Renal cortex interstitium (tissue), 11 donors: Measurements from ENCODE around the gene FREY1. TPM values are rescaled to one million over a fixed set of nuclear protein-coding genes. Genes with fewer than 3 reads are reported as not detected.

Experiments
- DNase-seq, 11 donors: peaks; one replicate each; pipeline ENCODE4 v3.0.0-alpha.2; 2013; ENCODE audit warnings: low read depth in 9 of 11, low spot score in 4 of 11; ENCODE audit errors: extremely low read depth in 1 of 11
- polyA plus RNA-seq, 3 donors: library from polyadenylated mRNA; unstranded; fragments of 120-200 nt; gene quantifications; one replicate each; pipeline ENCODE4 v1.2.1, GENCODE V29; 2013; ENCODE audit not compliant: insufficient read length in 3 of 3

The FREY1 gene
- polyA plus RNA-seq, 3 donors, result 0.25 to 0.66 TPM; not detected in 1

GRCh38 chr11:45884596-45885185 lies 22.4 kb downstream of the FREY1 start:
- DNase-seq, result no peak

DNA sequence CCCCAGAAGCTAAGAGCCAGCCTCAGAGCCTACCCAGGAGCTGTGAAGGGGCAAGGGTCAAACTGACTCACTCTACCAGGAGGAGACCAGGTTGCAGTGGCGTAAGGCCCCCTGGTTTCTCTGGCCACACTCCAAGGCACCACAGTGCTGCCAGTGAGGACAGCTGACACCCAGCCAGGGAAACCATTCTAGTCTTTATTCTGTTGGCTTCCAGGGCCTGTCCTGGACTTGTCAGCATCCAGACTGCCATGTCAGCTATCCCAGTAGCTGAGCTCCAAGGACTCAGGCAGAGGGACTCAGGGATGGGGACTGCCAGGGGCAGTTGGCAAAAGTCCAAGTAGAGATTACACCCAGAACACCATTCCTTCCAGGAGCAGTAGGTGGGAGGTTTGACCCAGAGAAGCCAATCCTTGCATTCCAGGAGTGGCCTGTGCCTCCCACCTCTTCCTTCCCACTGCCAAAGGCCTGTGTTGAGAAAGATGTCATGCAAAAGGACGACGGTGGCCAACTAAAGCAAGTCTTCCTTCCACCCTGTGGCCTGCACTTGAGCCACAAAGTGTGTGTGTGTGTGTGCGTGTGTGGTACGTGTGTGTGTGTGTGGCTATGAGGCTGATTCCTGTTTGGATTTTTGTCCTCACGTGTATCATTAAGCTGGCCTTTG lies 25.2 kb downstream of the FREY1 start:
- no peak for DNase-seq

DNA sequence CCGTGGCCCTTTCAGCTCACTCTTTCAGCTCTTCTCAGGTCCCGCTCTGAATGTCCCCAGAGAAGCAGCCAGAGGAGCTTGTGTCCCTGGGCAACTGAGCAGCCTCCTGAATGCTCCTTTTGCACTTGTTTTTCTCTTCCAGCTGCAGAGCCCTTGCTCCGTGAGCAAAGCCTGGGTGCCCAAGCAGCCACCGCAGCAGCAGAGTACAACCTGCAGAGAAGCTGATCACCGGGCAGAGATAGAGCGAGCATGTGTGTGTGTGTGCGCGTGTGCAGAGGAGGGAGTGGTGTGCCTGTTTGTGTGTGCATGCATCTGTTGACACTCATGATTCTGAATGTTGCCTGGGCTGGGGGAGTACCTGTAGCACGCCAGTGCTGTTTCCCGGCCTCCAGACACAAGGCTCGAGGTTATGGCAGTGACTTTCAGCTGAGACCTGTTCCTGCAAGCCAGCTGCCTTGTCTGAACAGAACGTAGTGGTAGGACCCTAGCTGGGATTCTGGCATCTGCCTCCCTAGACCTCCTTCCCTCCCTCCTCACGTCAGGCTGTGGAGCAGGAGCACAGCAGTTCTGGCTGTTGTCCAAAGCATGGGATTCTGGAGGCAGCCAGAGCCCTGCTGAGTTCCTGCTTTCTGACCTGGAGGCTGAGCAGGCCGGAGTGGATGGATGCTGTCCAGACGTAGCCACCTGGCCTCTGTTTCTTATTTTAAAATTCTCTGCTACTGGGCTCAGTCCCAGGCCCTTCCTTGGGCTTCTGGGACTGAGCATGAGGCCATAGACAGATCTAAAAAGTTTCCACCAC lies 26.1 kb downstream of the FREY1 start:
- no peak for DNase-seq

GRCh38 chr11:45879803-45880686 lies 27.0 kb downstream of the FREY1 start:
- DNase-seq, result no peak

DNA sequence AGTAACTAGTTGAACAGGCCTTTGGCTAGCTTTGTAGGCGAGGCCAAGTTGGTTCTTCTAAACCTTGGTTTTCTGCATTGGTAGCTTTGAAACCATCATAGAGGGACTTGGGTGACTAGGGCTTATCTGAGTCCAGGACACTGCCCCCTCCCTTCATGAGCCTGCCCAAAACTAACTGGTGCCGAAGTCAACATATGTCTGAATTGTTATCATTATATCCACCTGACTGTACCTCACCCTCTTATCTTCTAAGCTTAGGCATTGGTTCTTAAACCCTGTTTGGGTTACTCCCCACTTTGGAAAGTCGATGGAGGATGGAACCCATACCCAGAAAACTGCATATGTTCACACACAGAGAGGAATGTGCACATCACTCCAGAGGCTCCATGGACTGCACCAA lies 29.2 kb downstream of the FREY1 start:
- no peak for DNase-seq

- DNase-seq, result no peak
Measured at GRCh38 chr11:45877221-45877620, 29.9 kb downstream of the FREY1 start.

DNA sequence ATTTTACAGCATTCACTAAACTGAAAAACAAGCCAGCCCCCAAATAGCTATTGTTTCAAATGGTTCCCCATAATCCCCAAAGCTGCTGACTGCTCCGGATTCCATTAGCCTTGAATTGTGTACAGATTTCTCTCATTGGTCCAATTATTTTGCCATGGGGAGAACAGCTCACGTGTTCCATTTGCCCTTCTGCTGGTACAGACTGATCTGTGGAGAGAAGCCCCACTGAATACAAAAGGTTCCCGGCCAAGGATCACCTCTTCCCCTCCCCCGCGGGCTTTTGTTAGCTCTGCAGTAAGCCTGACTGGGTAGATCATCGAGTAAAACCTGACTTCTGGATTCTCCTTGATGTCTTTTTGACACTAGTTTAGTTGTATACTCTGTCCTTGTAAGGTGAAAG lies 30.7 kb downstream of the FREY1 start:
- no peak for DNase-seq

DNA sequence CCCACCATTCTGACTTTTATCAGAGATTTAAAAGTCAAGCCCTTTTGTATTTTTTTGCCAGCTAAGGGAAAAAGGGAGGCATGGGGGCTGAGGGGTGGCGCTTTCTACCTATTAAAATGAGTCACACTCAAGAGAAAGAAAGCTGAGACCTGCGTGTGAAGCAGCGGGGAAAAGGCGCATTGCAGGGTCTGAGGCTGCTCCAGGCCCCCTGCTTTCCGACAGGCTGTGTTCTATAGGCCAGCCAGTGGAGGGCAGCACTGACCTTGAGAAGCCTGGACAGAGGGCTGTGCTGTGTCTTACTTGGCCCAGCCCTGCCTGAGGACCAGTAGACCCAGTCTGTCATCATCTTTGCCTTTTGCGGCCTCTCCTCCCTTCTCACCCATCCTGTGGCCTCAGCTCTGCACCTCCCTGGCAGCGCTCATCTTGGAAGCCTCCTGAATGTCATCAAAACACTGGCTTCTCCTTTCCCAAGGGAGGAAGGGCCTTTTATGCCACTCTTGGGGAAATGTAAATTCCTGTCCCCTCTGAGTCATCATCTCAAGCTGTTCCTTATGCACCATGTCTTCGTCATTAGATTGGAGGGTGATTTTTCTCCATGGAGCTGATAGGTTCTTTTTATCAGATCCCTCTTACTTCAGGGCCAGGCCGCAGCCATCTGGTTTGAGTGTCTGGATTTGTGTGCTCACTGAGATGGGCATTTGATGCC lies 34.3 kb downstream of the FREY1 start:
- peak in 3 of 11 donors; percentile 26 to 37 (median 31) for DNase-seq

- no peak for DNase-seq
Measured at GRCh38 chr11:45871638-45872037, 35.4 kb downstream of the FREY1 start.

DNA sequence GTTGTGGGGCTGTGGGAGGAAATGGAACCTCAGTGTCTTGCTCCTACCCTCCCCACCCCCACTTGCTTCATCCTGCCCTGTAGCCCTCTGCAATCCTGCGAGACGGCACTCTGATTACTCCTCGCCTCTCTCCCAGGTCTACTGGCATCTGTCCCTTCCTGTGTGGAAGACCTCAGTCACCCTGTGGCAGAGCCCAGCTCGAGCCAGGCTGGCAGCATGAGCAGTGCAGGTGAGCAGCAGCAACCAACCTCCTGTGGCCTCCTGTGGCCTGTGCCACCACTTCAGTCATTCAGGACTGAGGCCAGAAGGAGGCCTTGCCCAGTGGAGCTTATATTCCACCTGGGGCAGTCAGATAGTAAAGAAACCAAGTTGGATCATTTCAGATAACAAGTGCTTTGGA lies 36.4 kb downstream of the FREY1 start:
- DNase-seq, result no peak

GRCh38 chr11:45869551-45869950 lies 37.5 kb downstream of the FREY1 start:
- no peak for DNase-seq

DNA sequence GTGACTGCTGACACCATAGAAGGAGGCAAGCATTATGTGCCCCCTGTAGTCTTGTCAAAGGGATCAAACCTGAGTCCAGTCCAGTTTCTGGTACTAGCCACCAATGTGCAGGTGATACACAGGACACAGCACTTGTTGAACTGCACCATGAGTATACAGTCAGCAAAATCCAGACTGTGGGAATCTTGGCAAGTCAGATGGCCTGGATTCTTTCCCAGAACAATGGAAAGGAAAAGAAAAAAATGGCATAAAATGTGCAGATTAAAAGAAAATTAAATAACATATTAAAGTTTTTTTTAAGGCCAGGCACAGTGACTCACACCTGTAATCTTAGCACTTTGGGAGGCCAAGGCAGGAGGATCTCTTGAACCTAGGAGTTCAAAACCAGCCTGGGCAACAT lies 43.0 kb downstream of the FREY1 start:
- DNase-seq, result no peak

- DNase-seq, result no peak
Measured at GRCh38 chr11:45860764-45861510, 46.1 kb downstream of the FREY1 start.

DNA sequence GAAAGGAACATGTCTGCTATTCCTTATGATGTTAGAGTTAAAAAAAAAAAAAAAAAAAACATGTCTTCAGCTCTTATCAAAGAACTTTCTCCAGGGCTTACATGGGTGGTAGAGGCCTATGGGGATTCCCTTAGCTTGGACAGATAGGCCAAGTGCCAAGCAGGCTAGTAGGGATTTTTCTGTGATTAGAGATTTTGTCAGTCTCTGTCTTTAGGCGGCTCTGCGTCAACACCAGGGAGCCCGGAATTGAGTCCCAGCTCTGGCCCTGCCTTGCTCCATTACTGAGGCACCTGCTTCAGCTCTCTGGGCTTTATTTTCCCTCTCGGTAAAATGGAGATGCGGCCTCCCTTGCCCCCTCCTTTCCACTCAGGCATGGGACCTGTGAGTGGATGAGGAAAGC lies 46.7 kb downstream of the FREY1 start:
- DNase-seq, result no peak

DNA sequence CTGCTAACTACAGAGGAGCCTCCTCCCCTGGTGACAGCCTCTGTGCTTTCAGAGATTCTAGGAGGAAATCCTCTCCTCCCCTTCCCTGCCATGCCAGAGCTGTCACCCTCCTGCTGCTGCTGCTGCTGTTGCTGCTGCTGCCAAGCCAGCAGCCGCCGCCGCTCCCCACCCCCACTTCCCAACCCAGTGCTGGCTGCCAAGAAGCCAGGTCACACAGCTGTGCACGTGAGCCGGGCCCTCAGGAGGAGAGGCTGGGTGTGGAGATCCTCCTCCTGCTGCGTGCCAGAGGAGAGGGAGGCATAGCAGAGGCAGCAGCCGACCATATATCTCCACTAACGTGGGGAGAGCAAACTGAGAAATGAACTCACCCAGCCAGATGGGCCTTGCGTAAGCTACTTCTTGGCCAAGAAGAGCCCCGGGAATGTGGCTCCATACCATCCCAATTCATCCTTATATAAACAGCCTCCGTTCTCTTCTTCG lies 47.4 kb downstream of the FREY1 start:
- DNase-seq, result peak in 4 of 11 donors; percentile 44 to 68 (median 48)

DNA sequence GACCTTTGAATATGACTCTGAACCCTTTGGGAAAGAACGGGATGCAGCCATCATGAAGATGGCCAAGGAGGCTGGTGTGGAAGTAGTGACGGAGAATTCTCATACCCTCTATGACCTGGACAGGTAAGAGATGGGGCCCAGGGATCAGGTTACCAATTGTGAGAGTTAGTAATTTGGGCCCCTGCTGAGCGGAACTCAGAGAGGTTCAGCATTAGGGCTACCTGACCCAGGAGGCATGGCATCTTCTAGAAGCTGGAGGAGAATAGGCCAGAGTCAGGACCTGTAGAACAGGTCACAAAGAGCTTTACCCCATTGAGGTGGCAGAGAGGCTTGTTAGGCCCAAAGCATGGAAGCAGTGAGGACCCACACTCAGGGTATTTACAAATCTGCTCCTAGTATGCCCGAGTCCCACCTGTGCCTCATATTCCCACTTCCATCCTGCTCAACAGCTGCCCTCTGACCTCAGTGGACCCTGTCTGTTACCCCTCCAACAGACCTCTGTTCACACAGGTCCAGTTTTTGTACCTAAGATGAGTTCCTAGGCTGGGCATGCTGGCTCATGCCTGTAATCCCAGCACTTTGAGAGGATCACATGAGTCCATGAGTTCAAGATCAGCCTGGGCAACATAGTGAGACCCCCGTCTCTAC lies 48.2 kb downstream of the FREY1 start:
- no peak for DNase-seq

GRCh38 chr11:45857961-45858474 lies 49.1 kb downstream of the FREY1 start:
- peak in 2 of 11 donors; percentile 16 to 43 for DNase-seq
